Measurements from ENCODE around the gene RNF135. TPM values are rescaled to one million over a fixed set of nuclear protein-coding genes. Genes with fewer than 3 reads are reported as not detected.
"Not testable (repeated sequence)": the region's sequence is repeated elsewhere in the genome, so short reads cannot be mapped to it uniquely, and the experiment has no call there.

RNF135 gene
- total RNA-seq, 1 experiment from 2014 or later = 1.0 TPM

DNA sequence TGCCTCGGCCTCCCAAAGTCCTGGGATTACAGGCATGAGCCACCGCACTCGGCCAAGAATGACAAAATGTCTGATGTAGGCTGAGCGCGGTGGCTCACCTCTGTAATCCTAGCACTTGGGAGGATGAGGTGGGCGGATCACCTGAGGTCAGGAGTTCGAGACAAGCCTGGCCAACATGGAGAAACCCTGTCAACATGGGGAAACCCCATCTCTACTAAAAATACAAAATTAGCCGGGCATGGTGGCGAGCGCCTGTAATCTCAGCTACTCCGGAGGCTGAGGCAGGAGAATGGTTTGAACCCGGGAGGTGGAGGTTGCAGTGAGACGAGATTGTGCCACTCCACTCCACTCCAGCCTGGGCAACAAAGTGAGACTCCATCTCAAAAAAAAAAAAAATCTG is 2.9 kb upstream of the RNF135 start:
- H3K9me3 ChIP-seq (replicated peaks); H3K4me1 ChIP-seq; DNase-seq; H3K27me3 ChIP-seq; H3K4me3 ChIP-seq; H3K36me3 ChIP-seq; H3K27ac ChIP-seq: not testable (repeated sequence)

DNA sequence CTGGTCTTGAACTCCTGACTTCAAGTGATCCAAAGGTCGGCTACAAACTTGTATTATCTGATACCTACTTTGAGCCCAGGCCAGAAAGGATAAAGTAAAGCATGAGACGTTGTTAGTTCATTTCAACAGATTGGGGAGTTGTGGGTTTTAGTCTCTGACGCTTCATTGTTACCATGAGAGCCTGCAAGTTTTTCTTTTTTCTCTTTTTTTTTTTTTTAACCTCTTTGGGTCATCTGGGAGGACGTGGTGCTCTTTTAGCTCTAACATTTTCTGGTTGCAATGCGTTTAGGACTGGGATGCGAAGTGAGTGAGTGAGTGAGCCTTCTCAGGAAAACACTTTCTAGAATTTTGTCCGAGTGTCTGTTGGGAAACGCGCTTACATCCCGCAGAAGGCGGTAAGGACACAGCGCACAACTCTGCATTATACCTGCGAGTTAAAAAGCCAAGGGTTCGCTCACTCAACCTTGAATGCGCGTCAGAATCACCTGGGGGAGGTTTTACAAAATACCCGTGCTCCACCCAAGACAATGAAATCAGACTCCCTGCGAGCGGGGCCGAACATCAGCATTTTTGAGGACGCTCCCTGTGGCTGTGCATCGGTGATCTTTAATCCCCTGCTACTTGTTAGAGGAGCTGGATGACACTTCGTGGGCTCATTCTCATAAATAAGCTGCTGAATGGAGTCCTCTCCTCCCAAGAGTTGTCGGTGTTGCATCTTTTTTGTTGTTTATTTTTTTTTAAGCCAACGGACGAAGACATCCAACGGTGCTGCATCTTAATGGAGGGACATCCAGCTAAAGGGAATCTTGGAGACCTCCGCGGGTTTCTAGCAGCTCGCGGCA is 629 bp upstream of the RNF135 start:
- peak overlapping the region; percentile 32; the same call in 1 of the 2 replicates for H3K27ac ChIP-seq
- peak overlapping the region; percentile 58 for H3K4me3 ChIP-seq
- H3K27me3 ChIP-seq = no peaks in the 10 kb centered on the region
- H3K36me3 ChIP-seq = no peaks in the 10 kb centered on the region
- peak in 1 of 2 experiments; percentile 17 for DNase-seq
- no peaks in the 10 kb centered on the region for H3K4me1 ChIP-seq
- H3K9me3 ChIP-seq (replicated peaks) = no peaks in the 10 kb centered on the region

DNA sequence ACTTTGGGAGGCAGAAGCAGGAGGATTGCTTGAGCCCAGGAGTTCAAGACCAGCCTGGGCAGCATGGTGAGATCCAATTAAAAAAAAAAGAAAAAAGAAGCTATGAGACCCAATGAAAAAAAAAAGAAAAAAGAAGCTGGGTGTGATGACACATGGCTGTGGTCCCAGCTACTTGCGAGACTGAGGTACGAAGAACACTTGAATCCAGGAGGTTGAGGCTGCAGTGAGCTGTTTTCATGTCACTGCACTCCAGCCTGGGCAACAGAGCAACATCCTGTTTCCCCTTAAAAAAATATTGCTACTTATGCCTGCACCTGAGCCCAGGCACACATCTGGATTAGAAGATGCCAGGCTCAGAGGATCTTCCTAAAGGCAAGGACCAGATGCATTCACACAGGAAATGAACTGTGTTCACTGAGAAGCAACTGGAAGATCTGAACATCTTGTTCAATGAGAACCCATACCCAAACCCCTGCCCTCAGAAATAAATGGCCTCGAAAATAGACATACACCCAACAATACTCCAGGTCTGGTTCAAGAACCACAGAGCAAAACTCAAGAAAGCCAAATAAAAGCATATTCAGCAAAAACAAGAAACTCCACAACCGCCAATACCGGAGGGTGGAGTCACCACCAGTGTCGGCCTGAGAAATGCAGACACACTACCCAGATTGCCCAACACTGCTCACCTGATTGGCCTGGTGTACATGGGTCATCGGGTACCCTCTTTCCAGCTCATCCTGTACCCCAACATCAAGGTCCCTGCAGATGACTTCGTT is 4.4 kb downstream of the RNF135 start:
- no peak overlapping the region for H3K4me3 ChIP-seq
- H3K36me3 ChIP-seq = no peaks in the 10 kb centered on the region
- H3K9me3 ChIP-seq (replicated peaks) = no peaks in the 10 kb centered on the region
- no peak for DNase-seq
- no peaks in the 10 kb centered on the region for H3K27me3 ChIP-seq
- H3K4me1 ChIP-seq = no peaks in the 10 kb centered on the region
- no peak overlapping the region for H3K27ac ChIP-seq

DNA sequence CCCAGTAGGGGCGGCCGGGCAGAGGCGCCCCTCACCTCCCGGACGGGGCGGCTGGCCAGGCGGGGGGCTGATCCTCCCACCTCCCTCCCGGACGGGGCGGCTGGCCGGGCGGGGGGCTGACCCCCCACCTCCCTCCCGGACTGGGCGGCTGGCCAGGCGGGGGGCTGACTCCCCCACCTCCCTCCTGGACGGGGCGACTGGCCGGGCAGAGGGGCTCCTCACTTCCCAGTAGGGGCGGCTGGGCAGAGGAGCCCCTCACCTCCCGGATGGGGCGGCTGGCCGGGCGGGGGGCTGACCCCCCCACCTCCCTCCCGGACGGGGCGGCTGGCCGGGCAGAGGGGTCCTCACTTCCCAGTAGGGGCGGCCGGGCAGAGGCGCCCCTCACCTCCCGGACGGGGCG is 9.1 kb downstream of the RNF135 start:
- not testable (repeated sequence) for H3K36me3 ChIP-seq; H3K9me3 ChIP-seq (replicated peaks); DNase-seq

DNA sequence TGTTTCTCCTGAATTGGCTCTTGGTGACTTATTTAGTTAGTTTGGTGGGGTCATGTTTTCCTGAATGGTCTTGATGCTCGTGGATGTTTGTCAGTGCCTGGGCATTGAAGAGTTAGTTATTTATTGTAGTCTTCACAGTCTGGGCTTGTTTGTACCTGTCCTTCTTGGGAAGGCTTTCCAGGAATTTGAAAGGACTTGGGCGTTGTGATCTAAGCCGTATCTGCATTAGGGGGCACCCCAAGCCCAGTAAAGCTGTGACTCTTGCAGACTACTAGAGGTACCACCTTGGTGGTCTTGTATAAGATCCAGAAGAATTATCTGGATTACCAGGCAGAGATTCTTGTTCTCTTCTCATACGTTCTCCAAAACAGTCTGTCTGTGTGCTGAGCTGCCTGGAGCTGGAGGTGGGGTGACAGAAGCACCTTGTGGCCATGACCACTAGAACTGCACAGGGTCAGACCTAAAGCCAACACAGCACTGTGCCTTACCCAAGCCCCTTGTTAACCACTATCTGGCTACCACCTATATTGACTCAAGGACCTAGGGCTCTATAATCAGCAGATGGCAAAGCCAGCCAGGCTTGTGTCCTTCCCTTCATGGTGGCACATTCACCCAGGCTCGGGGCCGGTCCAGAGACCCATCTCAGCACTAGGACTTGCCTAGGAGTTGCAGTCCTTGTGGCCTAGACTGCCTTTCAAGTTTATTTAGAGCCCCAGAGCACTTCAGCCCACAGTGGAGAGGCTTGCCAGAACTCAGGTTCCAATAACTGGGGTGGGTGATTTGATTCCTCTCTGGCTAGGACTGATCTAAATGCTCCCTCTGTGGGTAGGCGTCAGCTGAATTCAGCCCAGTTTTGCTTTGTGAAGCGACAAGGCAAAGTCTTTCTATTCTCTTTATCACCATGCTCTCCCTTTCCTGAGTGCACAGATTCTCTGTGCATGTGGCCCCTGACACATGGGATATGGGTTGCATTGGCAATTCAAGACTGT is 11.0 kb downstream of the RNF135 start:
- no peaks in the 10 kb centered on the region for H3K36me3 ChIP-seq
- no peak overlapping the region for H3K4me3 ChIP-seq
- H3K4me1 ChIP-seq = no peaks in the 10 kb centered on the region
- H3K27ac ChIP-seq = no peak overlapping the region
- no peaks in the 10 kb centered on the region for H3K27me3 ChIP-seq
- no peaks in the 10 kb centered on the region for H3K9me3 ChIP-seq (replicated peaks)
- no peak for DNase-seq

More for the DNA sequence above, 9.1 kb downstream of the RNF135 start:
- H3K4me3 ChIP-seq, H3K4me1 ChIP-seq, H3K27ac ChIP-seq, H3K27me3 ChIP-seq: not testable (repeated sequence)

DNA sequence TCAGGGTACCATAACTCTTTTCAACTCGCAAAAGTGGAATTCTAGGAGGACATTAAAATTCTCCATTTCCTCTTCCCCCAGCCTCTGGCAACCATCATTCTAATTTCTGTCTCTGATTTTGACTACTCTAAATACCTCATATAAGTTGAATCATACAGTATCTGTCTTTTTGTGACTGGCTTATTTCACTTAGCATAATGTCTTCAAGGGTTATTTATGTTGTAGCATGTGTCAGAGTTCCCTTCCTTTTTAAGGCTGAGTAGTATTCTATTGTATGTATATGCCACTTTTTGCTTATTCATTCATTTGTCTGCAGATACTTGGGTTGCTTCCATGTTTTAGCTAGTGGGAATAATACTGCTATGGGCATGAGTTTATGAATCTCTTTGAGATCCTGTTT is 12.0 kb downstream of the RNF135 start:
- Histone ChIP-seq H3K4me1 (no peaks in the 10 kb centered on the region), H3K4me3 (no peak overlapping the region)
- DNase-seq = no peak

DNA sequence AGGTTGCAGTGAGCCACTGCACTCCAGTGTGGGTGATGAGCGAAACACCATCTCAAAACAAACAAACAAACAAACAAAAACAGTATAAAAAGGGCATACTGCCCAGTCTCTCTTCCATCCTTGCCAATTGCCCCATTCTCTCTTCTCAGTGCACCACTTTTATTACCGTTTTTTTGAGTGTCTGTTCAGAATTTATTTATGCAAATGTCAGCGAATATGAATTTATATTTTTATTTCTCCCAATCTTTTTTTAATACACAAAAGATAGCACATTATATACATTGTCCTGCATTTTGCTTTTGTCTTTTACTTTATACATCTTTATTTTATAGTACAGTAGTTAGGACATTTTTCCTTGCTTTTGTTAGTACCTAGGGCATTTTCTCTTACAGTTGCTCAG is 19.6 kb downstream of the RNF135 start:
- H3K9me3 ChIP-seq (replicated peaks) = 0 out of 2 replicates have a peak, but pooled peaks cover 4% of the 10 kb centered on the region
- no peaks in the 10 kb centered on the region for H3K27me3 ChIP-seq
- no peak for DNase-seq
- H3K36me3 ChIP-seq = no peaks in the 10 kb centered on the region; the same call in 1 of the 2 replicates
- H3K4me1 ChIP-seq = no peaks in the 10 kb centered on the region
- no peak overlapping the region for H3K27ac ChIP-seq
- no peak overlapping the region for H3K4me3 ChIP-seq

More for the DNA sequence above, 12.0 kb downstream of the RNF135 start:
- Histone ChIP-seq H3K27ac (no peak overlapping the region), H3K27me3 (no peaks in the 10 kb centered on the region), H3K36me3 (no peaks in the 10 kb centered on the region), H3K9me3 (replicated peaks) (0 out of 2 replicates have a peak, but pooled peaks cover 3% of the 10 kb centered on the region)

DNA sequence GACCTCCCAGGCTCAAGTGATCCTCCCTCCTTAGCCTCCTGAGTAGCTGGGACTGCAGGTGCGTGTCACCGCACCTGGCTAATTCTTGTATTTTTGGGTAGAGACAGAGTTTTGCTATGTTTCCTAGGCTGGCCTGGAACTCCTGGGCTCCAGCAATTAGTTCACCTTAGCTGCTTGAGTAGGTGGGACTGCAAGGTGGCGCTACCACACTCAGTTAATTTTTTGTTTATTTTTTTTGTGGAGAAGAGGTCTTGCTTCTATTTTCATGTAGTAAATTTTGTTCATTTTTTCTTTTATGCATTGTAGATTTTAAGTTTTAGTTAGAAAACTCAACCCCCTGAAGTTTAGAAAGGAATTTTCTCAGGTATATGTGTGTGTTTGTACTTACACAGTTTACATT is 21.7 kb downstream of the RNF135 start:
- Histone ChIP-seq H3K4me3 (no peak overlapping the region), H3K4me1 (no peaks in the 10 kb centered on the region), H3K36me3 (no peaks in the 10 kb centered on the region; the same call in 1 of the 2 replicates), H3K27me3 (no peaks in the 10 kb centered on the region), H3K9me3 (replicated peaks) (0 out of 2 replicates have a peak, but pooled peaks cover 4% of the 10 kb centered on the region), H3K27ac (no peak overlapping the region)
- no peak for DNase-seq

DNA sequence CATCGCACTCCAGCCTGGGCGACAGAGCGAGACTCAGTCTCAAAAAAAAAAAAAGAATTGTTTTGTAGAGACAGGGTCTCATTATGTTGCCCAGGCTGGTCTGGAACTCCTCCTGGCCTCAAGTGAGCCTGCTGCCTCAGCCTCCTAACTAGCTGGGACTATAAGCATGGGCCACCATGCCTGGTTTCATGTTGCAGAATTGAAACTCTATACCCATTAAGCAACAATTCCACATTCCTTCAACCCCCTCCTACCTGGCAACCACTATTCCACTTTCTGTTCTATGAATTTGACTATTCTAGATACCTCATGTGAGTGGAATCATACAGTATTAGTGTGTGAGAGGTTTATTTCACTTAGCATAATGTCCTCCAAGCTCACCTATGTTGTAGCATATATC is 24.5 kb downstream of the RNF135 start:
- Histone ChIP-seq H3K4me1 (no peaks in the 10 kb centered on the region), H3K36me3 (no peaks in the 10 kb centered on the region; the same call in 1 of the 2 replicates), H3K4me3 (no peak overlapping the region), H3K27me3 (no peaks in the 10 kb centered on the region), H3K9me3 (replicated peaks) (no peaks in the 10 kb centered on the region), H3K27ac (no peak overlapping the region)
- DNase-seq = no peak

DNA sequence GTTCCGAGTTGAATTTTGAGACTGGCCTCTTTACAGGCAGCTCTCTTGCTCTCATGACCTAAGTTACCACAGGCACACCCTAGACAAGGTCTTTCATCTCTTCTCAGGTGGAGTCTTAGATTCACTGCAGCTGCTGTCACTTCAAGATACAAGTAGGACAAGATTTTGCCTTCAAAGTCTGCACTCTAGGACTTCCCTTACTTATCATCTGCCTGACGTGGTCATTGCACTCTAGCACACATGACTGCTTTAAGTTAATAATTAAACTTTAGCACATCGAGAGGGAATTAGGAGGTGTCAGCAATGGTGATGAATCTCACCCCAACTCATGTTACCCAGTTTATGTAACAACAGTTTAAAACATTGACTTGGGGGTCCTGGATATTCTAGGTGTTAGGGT is 25.6 kb downstream of the RNF135 start:
- H3K9me3 ChIP-seq (replicated peaks) = no peaks in the 10 kb centered on the region
- no peaks in the 10 kb centered on the region for H3K27me3 ChIP-seq
- no peaks in the 10 kb centered on the region for H3K4me1 ChIP-seq
- no peak for DNase-seq
- H3K27ac ChIP-seq = no peak overlapping the region
- H3K36me3 ChIP-seq = no peaks in the 10 kb centered on the region; the same call in 1 of the 2 replicates
- H3K4me3 ChIP-seq = no peak overlapping the region

DNA sequence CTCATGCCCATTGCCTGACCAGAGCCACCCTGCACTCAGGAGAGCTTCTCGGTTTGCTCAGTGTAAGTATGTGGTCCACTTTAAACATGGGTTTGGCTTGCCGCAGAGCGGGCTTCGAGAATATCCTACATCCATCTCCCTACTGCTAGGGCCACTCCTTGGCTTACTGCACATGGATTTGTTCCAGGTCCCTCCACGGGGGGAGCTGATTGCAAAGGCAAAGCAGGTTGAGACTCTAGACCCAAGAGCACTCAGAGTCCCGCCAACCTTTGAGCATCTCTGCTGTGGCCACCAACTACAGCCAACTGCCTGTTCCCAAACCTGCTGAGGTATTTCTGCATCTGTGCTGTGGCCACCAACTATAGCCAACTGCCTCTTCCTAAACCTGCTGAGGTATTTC is 26.4 kb downstream of the RNF135 start:
- H3K27me3 ChIP-seq = no peaks in the 10 kb centered on the region
- H3K4me1 ChIP-seq = no peaks in the 10 kb centered on the region
- no peak for DNase-seq
- H3K9me3 ChIP-seq (replicated peaks) = no peaks in the 10 kb centered on the region
- no peak overlapping the region for H3K27ac ChIP-seq
- no peaks in the 10 kb centered on the region; the same call in 1 of the 2 replicates for H3K36me3 ChIP-seq
- H3K4me3 ChIP-seq = no peak overlapping the region

DNA sequence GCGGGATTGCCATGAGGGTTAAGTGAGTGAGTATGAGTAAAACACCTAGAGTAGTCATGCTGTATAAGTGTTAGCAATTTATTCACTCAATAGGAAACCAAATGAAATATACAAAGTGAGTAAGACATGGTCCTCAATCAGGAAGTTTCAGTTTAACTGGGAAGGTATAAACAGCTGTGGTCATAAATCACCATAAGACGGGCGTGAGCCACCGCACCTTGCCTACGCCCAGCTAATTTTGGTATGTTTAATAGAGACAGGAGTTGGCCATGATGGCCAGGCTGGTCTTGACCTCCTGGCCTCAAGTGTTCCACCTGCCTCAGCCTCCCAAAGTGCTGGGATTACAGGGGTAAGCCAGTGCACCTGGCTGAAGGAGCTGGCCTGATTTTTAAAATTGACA is 27.0 kb downstream of the RNF135 start:
- no peak for DNase-seq
- Histone ChIP-seq H3K36me3 (no peaks in the 10 kb centered on the region), H3K27ac (no peak overlapping the region), H3K4me1 (no peaks in the 10 kb centered on the region), H3K27me3 (no peaks in the 10 kb centered on the region), H3K4me3 (no peak overlapping the region), H3K9me3 (replicated peaks) (no peaks in the 10 kb centered on the region)

DNA sequence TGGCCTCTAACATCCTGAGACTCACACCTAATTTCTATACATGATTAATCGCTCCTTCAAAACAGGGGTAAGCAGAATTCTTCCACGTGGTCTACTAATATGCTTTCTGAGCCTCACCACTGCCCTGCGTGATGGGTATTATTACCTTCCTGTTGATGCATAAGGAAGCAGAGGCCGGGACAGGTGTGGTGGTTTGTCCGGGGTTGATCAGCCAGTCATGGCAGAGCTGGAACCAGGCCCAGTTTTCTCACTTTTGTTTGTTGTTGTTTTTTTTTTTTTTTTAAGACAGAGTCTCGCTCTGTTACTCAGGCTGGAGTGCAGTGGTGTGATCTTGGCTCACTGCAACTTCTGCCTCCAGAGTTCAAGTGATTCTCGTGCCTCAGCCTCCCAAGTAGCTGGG is 31.2 kb downstream of the RNF135 start:
- no peaks in the 10 kb centered on the region for H3K9me3 ChIP-seq (replicated peaks)
- no peak for DNase-seq

DNA sequence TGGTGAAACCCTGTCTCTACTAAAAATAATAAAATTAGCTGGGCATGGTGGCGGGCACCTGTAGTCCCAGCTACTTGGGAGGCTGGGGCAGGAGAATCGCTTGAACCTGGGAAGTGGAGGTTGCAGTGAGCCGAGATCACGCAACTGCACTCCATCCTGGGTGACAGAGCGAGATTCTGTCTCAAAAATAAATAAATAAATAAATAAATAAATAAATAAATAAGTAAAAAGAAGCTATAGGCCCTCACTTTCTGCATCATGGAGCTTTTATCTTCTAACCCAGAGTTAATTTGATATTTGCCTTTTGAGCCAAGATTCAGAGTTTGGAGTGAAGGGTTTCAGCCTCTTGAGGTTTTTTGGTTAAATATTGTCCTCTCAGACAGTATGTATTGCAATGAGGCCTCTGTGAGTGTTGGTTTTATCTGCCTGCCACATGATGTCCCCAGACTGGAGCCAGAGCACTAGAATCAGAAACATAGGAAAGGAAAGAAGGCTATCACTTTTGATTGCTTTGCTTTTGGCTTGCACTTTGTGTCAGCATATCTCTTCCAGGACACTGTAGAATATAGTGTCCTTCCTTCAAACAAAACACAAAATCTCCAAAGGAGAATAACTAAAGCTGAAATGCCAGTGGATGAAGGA is 32.5 kb downstream of the RNF135 start:
- H3K36me3 ChIP-seq = no peaks in the 10 kb centered on the region
- no peaks in the 10 kb centered on the region for H3K4me1 ChIP-seq
- no peak for DNase-seq
- H3K4me3 ChIP-seq = no peak overlapping the region
- no peaks in the 10 kb centered on the region for H3K9me3 ChIP-seq (replicated peaks)
- no peaks in the 10 kb centered on the region; the same call in 1 of the 2 replicates for H3K27me3 ChIP-seq
- H3K27ac ChIP-seq = no peak overlapping the region

More for the DNA sequence above, 31.2 kb downstream of the RNF135 start:
- Histone ChIP-seq H3K27ac (no peak overlapping the region), H3K36me3 (no peaks in the 10 kb centered on the region), H3K27me3 (no peaks in the 10 kb centered on the region; the same call in 1 of the 2 replicates), H3K4me3 (no peak overlapping the region), H3K4me1 (no peaks in the 10 kb centered on the region)

All from SJCRH30 (cell line).